Bronchial epithelial cell (primary cell): ENCODE results near the gene CEP57. TPM values are rescaled to one million over a fixed set of nuclear protein-coding genes. Genes with fewer than 3 reads are reported as not detected.

Experiments
- DNase-seq: peaks from one replicate; pipeline ENCODE4 v3.0.0-alpha.2; 2010; ENCODE audit warnings: low read depth
- FAIRE-seq: peaks from 2 replicates; lab custom pipeline; 2011; peaks lifted over from hg19 to GRCh38; lab: Jason Lieb, UNC
- H3K27me3 ChIP-seq: 2 replicates; pipeline ENCODE4 v1.5.1; 2011; ENCODE audit warnings: low read length; ENCODE audit not compliant: control insufficient read depth, insufficient read depth
- H3K36me3 ChIP-seq: 2 replicates; pipeline ENCODE4 v1.5.1; 2011; ENCODE audit warnings: low read length; ENCODE audit not compliant: control insufficient read depth, insufficient read depth
- H3K4me3 ChIP-seq: 2 replicates; pipeline ENCODE4 v1.5.1; 2011; ENCODE audit warnings: mild to moderate bottlenecking, low read depth, low read length, control low read depth
- CTCF ChIP-seq: IDR thresholded peaks from 2 replicates; pipeline ENCODE4 v1.5.1; 2011; ENCODE audit warnings: mild to moderate bottlenecking, moderate library complexity, low read length, control low read depth, inconsistent platforms; ENCODE audit not compliant: insufficient read depth, severe bottlenecking
- total RNA-seq: library from RNA; depleted of rRNA; stranded (reverse); fragments of >200 nt; gene quantifications from 2 replicates; pipeline ENCODE4 v1.2.1, GENCODE V29; 2014

CEP57 gene
- 52.7 and 53.8 TPM in 2 replicates for total RNA-seq

- no peak for TF ChIP-seq CTCF
- DNase-seq (peak; percentile 97), FAIRE-seq (no peak)
- Histone ChIP-seq H3K4me3 (peak within 1 kb of the TSS; percentile 61), H3K36me3 (peaks cover 1% of the 10 kb centered on the region), H3K27me3 (no peaks in the 10 kb centered on the region)
Measured at GRCh38 chr11:95790123-95790932, at the start of gene CEP57. CEP57 (plus strand) TSS chr11:95790498; CDS start chr11:95790699, 201 bp downstream.

GRCh38 chr11:95750101-95750500 is 40.2 kb upstream of the CEP57 start:
- FAIRE-seq: no peak
- Histone ChIP-seq H3K27me3 (no peaks in the 10 kb centered on the region), H3K36me3 (no peaks in the 10 kb centered on the region), H3K4me3 (no peak overlapping the region)
- no peak for TF ChIP-seq CTCF
- DNase-seq: no peak

GRCh38 chr11:95751515-95751914 is 38.8 kb upstream of the CEP57 start:
- FAIRE-seq (no peak), DNase-seq (no peak)
- no peak overlapping the region for H3K4me3 ChIP-seq
- no peak for TF ChIP-seq CTCF
- H3K36me3 ChIP-seq: no peaks in the 10 kb centered on the region
- no peaks in the 10 kb centered on the region for H3K27me3 ChIP-seq

- Histone ChIP-seq H3K4me3 (no peak overlapping the region), H3K27me3 (no peaks in the 10 kb centered on the region), H3K36me3 (no peaks in the 10 kb centered on the region)
- FAIRE-seq (no peak), DNase-seq (no peak)
- no peak for TF ChIP-seq CTCF
Measured at GRCh38 chr11:95760941-95761340, 29.4 kb upstream of the CEP57 start.

GRCh38 chr11:95762534-95762933 is 27.8 kb upstream of the CEP57 start:
- H3K4me3 ChIP-seq: no peak overlapping the region
- no peak for FAIRE-seq

More at GRCh38 chr11:95762534-95762933, 27.8 kb upstream of the CEP57 start:
- Histone ChIP-seq H3K27me3 (no peaks in the 10 kb centered on the region), H3K36me3 (no peaks in the 10 kb centered on the region)
- no peak for TF ChIP-seq CTCF
- no peak for DNase-seq
